Nephron (organoid): ENCODE data around the gene DNER.
A peak's percentile ranks its signal among the peaks of the same experiment; 100 is the strongest.

Experiments used
- H3K27ac Mint-ChIP-seq, 3 experiments: 2 replicates each; pipeline ENCODE4 v1.8.0; 2020; ENCODE audit warnings: mixed read lengths in 3 of 3, mild to moderate bottlenecking in 2 of 3, moderate library complexity in 1 of 3
- H3K27me3 Mint-ChIP-seq: 2 replicates; pipeline ENCODE4 v1.8.0; 2021; ENCODE audit warnings: low read depth, mild to moderate bottlenecking, moderate library complexity, mixed read lengths
- H3K36me3 Mint-ChIP-seq: 2 replicates; pipeline ENCODE4 v1.8.0; 2020; ENCODE audit warnings: low read depth, mixed read lengths
- H3K4me1 Mint-ChIP-seq: 2 replicates; pipeline ENCODE4 v1.8.0; 2020; ENCODE audit warnings: mixed read lengths
- H3K4me3 Mint-ChIP-seq, 3 experiments: 2 replicates each; pipeline ENCODE4 v1.8.0; 2020; ENCODE audit warnings: mild to moderate bottlenecking in 3 of 3, mixed read lengths in 3 of 3, moderate library complexity in 2 of 3
- H3K9me3 Mint-ChIP-seq: 2 replicates; pipeline ENCODE4 v1.8.0; 2020; ENCODE audit warnings: mixed read lengths
- CTCF ChIP-seq, 3 experiments: fragments of 200-600 bp; sonication (generic); IDR thresholded peaks; one replicate each; pipeline ENCODE4 v1.5.0; 2021; ENCODE audit warnings: antibody characterized with exemption in 3 of 3; ENCODE audit not compliant: unreplicated experiment in 3 of 3

The DNER gene

GRCh38 chr2:229426464-229426863 lies 287.9 kb downstream of the DNER start:
- Mint-ChIP-seq H3K4me3 (no peak overlapping the region), H3K4me1 (peaks cover 21% of the 10 kb centered on the region), H3K36me3 (no peaks in the 10 kb centered on the region), H3K9me3 (peaks cover 3% of the 10 kb centered on the region), H3K27ac (peak overlapping the region in 1 of 3 experiments; percentile 27), H3K27me3 (no peaks in the 10 kb centered on the region)
- no peak for TF ChIP-seq CTCF (IDR thresholded peaks at IDR 0.05; ENCODE audit: unreplicated experiment in 3 of 3)

DNA sequence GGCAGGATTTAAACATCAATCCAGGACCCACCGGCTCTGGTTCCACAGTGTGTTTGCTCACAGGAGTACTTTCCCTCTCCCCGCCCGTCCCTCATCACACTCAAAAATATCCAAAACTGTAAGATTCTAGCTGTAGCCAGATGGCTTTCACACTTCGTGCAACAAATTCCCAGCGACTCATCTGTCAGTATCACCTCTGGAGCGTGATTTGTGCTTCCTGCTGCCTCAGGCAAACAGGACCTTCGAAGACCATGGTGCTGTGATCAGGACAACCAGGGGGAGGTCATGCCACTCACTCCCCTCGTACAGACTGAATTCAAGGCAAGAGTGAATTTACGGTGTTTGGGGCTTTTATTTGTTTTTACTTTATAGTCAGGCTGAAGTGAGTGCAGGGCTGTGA lies 288.8 kb downstream of the DNER start:
- Mint-ChIP-seq H3K27me3 (no peaks in the 10 kb centered on the region), H3K4me1 (peaks cover 13% of the 10 kb centered on the region), H3K36me3 (no peaks in the 10 kb centered on the region), H3K27ac (no peak overlapping the region), H3K9me3 (peaks cover 3% of the 10 kb centered on the region), H3K4me3 (no peak overlapping the region)
- TF ChIP-seq CTCF (IDR thresholded peaks at IDR 0.05; ENCODE audit: unreplicated experiment in 3 of 3) = no peak

DNA sequence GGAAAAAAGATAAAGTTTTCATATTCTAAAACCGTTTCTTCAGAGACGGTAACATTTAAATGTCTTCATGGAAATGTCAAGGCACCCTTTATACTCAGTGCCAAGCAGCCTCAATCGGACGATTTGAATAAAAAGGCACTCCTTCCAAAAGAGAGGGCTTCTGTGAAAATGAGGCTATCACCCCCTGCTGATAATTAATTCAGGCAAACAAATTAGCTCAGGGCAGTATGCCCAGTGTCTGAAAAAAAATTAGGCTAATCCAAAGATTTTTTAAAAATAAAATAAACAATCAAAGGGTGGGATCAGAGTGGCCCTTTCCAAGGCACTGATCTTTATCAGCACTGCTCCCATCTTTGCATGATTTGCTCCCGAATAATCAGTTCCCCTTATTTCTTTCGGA lies 292.3 kb downstream of the DNER start:
- TF ChIP-seq CTCF (IDR thresholded peaks at IDR 0.05; ENCODE audit: unreplicated experiment in 3 of 3) = no peak
- H3K4me3 Mint-ChIP-seq = no peak overlapping the region
- peaks cover 23% of the 10 kb centered on the region for H3K4me1 Mint-ChIP-seq
- peaks cover 4% of the 10 kb centered on the region for H3K27me3 Mint-ChIP-seq
- no peaks in the 10 kb centered on the region for H3K36me3 Mint-ChIP-seq
- no peak overlapping the region for H3K27ac Mint-ChIP-seq
- peaks cover 3% of the 10 kb centered on the region for H3K9me3 Mint-ChIP-seq

GRCh38 chr2:229419158-229419557 lies 295.2 kb downstream of the DNER start:
- no peak overlapping the region for H3K4me3 Mint-ChIP-seq
- peaks cover 32% of the 10 kb centered on the region for H3K4me1 Mint-ChIP-seq
- TF ChIP-seq CTCF (IDR thresholded peaks at IDR 0.05; ENCODE audit: unreplicated experiment in 3 of 3) = no peak
- peaks cover 5% of the 10 kb centered on the region for H3K27me3 Mint-ChIP-seq
- H3K36me3 Mint-ChIP-seq = no peaks in the 10 kb centered on the region
- H3K27ac Mint-ChIP-seq = peak overlapping the region in 2 of 3 experiments; percentile 60 to 68
- H3K9me3 Mint-ChIP-seq = peaks cover 8% of the 10 kb centered on the region

DNA sequence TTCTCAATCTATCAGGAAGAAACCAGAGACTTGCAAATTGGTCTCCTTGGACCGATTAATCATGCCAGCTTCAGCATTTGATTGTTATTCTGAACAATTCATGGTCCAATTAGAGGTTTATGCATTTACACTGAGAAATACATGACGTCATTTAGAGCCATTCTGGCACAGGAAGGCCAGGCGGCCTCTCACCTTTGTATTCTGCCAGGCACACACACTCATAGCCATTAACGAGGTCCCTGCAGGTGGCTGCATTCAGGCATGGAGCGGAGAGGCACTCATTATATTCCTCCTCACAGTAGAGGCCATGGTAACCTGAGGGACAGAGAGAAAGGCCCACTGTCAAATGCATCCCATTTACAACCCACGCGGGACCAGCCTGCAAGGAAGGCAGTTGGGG lies 296.4 kb downstream of the DNER start:
- no peak for TF ChIP-seq CTCF (IDR thresholded peaks at IDR 0.05; ENCODE audit: unreplicated experiment in 3 of 3)
- H3K9me3 Mint-ChIP-seq = peaks cover 8% of the 10 kb centered on the region
- H3K36me3 Mint-ChIP-seq = no peaks in the 10 kb centered on the region
- H3K4me3 Mint-ChIP-seq = no peak overlapping the region
- peaks cover 32% of the 10 kb centered on the region for H3K4me1 Mint-ChIP-seq
- H3K27me3 Mint-ChIP-seq = peaks cover 5% of the 10 kb centered on the region
- peak overlapping the region; percentile 10 to 80 (median 65) for H3K27ac Mint-ChIP-seq

- H3K9me3 Mint-ChIP-seq = peaks cover 5% of the 10 kb centered on the region
- peaks cover 5% of the 10 kb centered on the region for H3K27me3 Mint-ChIP-seq
- no peaks in the 10 kb centered on the region for H3K36me3 Mint-ChIP-seq
- H3K4me3 Mint-ChIP-seq = no peak overlapping the region
- peak overlapping the region in 2 of 3 experiments; percentile 4 to 65 for H3K27ac Mint-ChIP-seq
- H3K4me1 Mint-ChIP-seq = peaks cover 32% of the 10 kb centered on the region
- TF ChIP-seq CTCF (IDR thresholded peaks at IDR 0.05; ENCODE audit: unreplicated experiment in 3 of 3) = no peak
Measured at GRCh38 chr2:229417176-229417575, 297.2 kb downstream of the DNER start.
